Measurements from ENCODE around the gene TBC1D22A. TPM values are rescaled to one million over a fixed set of nuclear protein-coding genes. Genes with fewer than 3 reads are reported as not detected.

Gene TBC1D22A
- total RNA-seq, 1 donor: 17.7 TPM

DNA sequence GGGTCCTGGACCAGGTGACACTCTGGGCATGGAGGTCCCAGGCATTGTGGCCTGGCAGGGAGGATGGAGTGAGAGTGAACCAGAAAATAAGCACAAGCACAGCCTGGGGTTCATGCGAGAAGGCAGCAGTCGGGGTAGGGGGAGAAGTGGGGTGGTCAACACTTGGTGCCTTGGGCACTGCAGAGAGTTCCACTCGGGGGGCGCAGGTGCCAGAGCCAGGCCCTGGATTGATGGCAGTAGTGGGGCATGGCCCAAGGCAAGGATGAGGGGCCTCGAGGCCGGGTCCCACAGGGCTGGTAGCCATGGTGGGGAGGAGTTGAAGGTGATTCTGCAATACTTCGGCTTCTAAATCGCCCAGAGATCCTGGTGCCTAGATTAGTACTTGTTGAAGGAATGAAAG is 372.9 kb downstream of the TBC1D22A start:
- TF ChIP-seq, protein P1, sequence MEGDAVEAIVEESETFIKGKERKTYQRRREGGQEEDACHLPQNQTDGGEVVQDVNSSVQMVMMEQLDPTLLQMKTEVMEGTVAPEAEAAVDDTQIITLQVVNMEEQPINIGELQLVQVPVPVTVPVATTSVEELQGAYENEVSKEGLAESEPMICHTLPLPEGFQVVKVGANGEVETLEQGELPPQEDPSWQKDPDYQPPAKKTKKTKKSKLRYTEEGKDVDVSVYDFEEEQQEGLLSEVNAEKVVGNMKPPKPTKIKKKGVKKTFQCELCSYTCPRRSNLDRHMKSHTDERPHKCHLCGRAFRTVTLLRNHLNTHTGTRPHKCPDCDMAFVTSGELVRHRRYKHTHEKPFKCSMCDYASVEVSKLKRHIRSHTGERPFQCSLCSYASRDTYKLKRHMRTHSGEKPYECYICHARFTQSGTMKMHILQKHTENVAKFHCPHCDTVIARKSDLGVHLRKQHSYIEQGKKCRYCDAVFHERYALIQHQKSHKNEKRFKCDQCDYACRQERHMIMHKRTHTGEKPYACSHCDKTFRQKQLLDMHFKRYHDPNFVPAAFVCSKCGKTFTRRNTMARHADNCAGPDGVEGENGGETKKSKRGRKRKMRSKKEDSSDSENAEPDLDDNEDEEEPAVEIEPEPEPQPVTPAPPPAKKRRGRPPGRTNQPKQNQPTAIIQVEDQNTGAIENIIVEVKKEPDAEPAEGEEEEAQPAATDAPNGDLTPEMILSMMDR (IDR thresholded peaks at IDR 0.05; ENCODE audit: extremely low read depth, low read depth, low read length): no peak
- H3K27ac ChIP-seq (ENCODE audit: low read depth, low read length): no peak overlapping the region
- H4K20me1 ChIP-seq (ENCODE audit: insufficient read depth, low read length): peaks cover 5% of the 10 kb centered on the region
- no peaks in the 10 kb centered on the region for H3K4me1 ChIP-seq (ENCODE audit: insufficient read depth, low read length)
- H3K4me3 ChIP-seq (ENCODE audit: insufficient read depth, low read length): no peak overlapping the region
- no peaks in the 10 kb centered on the region for H3K9me3 ChIP-seq (ENCODE audit: low read depth, low read length)
- no peaks in the 10 kb centered on the region for H3K79me2 ChIP-seq (ENCODE audit: insufficient read depth, low read length)
- no peaks in the 10 kb centered on the region for H3K27me3 ChIP-seq (ENCODE audit: insufficient read depth, low read length)
- H3K36me3 ChIP-seq (ENCODE audit: insufficient read depth, low read length): no peaks in the 10 kb centered on the region
- H2AFZ ChIP-seq (ENCODE audit: low read length): no peak overlapping the region
- DNase-seq (ENCODE audit: insufficient read length, low spot score, missing footprints): no peak
- H3K4me2 ChIP-seq (ENCODE audit: insufficient read depth, low read length): no peak overlapping the region

DNA sequence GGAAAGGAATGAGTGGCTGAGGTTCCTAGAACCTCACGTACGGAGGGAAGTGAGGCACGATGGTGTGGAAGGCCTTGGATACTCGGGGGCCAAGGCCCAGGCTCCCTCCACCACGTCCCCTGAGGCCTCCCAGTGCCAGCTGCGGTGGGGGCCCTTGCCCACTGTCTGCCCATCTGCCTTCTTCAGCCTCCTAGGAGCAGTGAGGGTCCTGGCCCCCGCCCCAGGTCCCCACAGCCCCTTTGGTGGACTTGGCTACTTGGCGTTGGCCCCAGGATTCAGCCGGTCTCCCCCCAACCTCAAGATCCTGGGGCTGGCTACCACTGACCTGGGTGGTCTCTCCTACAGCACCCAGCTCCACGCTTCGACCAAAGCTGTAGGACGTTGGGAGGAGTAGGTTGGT is 373.6 kb downstream of the TBC1D22A start:
- Histone ChIP-seq H3K4me1 (ENCODE audit: insufficient read depth, low read length) (no peaks in the 10 kb centered on the region), H3K27ac (ENCODE audit: low read depth, low read length) (no peak overlapping the region), H3K4me3 (ENCODE audit: insufficient read depth, low read length) (no peak overlapping the region), H3K27me3 (ENCODE audit: insufficient read depth, low read length) (no peaks in the 10 kb centered on the region), H4K20me1 (ENCODE audit: insufficient read depth, low read length) (peaks cover 3% of the 10 kb centered on the region), H3K79me2 (ENCODE audit: insufficient read depth, low read length) (no peaks in the 10 kb centered on the region), H2AFZ (ENCODE audit: low read length) (no peak overlapping the region), H3K9me3 (ENCODE audit: low read depth, low read length) (no peaks in the 10 kb centered on the region), H3K4me2 (ENCODE audit: insufficient read depth, low read length) (no peak overlapping the region), H3K36me3 (ENCODE audit: insufficient read depth, low read length) (no peaks in the 10 kb centered on the region)
- DNase-seq (ENCODE audit: insufficient read length, low spot score, missing footprints): no peak
- TF ChIP-seq, protein P1 (IDR thresholded peaks at IDR 0.05; ENCODE audit: extremely low read depth, low read depth, low read length): no peak

DNA sequence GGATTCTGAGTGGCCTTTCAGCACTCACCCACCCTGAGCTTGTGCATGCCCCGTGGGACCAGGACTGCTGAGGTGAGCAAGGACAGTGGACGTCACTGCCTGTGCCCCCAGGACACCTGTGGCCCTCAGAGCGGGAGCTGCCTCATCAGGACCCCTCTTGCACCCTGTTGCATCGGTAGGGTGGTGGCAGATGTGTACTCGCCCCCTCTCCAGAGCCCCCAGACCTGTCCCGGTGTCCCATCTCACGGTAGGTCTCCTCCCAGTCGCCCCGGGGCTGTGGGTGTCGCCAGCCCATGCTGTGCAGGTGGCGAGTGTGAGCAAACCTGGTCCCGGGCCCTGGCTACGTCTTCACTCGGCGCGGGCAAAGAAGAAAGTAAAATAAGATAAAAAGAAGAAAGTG is 374.2 kb downstream of the TBC1D22A start:
- Histone ChIP-seq H2AFZ (ENCODE audit: low read length) (no peak overlapping the region), H3K79me2 (ENCODE audit: insufficient read depth, low read length) (no peaks in the 10 kb centered on the region), H4K20me1 (ENCODE audit: insufficient read depth, low read length) (peaks cover 3% of the 10 kb centered on the region), H3K27ac (ENCODE audit: low read depth, low read length) (no peak overlapping the region), H3K4me2 (ENCODE audit: insufficient read depth, low read length) (no peak overlapping the region), H3K4me3 (ENCODE audit: insufficient read depth, low read length) (no peak overlapping the region), H3K27me3 (ENCODE audit: insufficient read depth, low read length) (no peaks in the 10 kb centered on the region), H3K4me1 (ENCODE audit: insufficient read depth, low read length) (no peaks in the 10 kb centered on the region), H3K36me3 (ENCODE audit: insufficient read depth, low read length) (no peaks in the 10 kb centered on the region), H3K9me3 (ENCODE audit: low read depth, low read length) (no peaks in the 10 kb centered on the region)
- DNase-seq (ENCODE audit: insufficient read length, low spot score, missing footprints): no peak
- TF ChIP-seq, protein P1 (IDR thresholded peaks at IDR 0.05; ENCODE audit: extremely low read depth, low read depth, low read length): no peak

DNA sequence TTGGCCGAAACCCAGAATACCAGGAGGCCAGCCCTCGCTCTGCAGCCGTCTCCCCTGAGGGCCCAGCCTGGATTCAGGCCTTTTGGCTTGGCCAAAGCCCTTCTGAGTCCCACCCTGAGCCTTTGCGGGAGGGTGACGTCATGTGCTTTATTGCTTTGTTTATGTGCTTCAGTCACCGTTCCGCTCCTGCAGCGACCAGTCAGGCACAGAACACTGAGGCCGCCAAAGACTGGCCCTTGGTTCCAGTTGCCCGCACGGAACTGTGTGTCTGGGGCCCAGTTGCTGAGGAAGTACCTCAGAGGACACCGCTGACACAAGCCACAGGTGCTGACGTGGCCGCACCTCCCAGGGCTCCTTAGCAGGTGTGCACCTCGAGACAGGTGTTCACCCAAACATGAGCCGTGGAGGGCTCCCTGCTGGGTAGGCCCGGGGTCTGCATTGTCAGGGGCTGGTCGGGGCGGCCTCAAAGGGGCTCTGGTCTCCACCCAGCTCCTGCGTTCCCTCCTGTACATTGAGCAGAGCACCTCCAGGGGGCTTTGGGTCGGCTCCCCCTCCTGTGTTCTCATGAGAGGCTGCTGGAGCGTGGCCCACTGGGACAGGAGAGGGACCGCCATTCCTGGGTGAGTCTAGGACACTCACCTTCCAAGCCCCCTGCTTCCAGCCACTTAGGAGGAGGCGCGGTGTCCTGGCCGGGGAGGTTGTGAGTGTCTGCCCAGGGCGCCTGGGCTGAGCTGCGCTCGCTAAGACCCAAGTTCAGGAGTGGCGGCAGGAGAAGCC is 376.8 kb downstream of the TBC1D22A start:
- H2AFZ ChIP-seq (ENCODE audit: low read length): no peak overlapping the region
- no peak overlapping the region for H3K4me2 ChIP-seq (ENCODE audit: insufficient read depth, low read length)
- H4K20me1 ChIP-seq (ENCODE audit: insufficient read depth, low read length): no peaks in the 10 kb centered on the region
- H3K27ac ChIP-seq (ENCODE audit: low read depth, low read length): no peak overlapping the region
- no peak overlapping the region for H3K4me3 ChIP-seq (ENCODE audit: insufficient read depth, low read length)
- H3K4me1 ChIP-seq (ENCODE audit: insufficient read depth, low read length): no peaks in the 10 kb centered on the region
- no peaks in the 10 kb centered on the region for H3K79me2 ChIP-seq (ENCODE audit: insufficient read depth, low read length)
- no peaks in the 10 kb centered on the region for H3K36me3 ChIP-seq (ENCODE audit: insufficient read depth, low read length)
- TF ChIP-seq, protein P1 (IDR thresholded peaks at IDR 0.05; ENCODE audit: extremely low read depth, low read depth, low read length): no peak
- DNase-seq (ENCODE audit: insufficient read length, low spot score, missing footprints): no peak
- H3K9me3 ChIP-seq (ENCODE audit: low read depth, low read length): no peaks in the 10 kb centered on the region
- no peaks in the 10 kb centered on the region for H3K27me3 ChIP-seq (ENCODE audit: insufficient read depth, low read length)

Data from osteoblast (primary cell).